Calu3 (cell line): ENCODE data around the gene GLIPR1L2. TPM values are rescaled to one million over a fixed set of nuclear protein-coding genes. Genes with fewer than 3 reads are reported as not detected.
A peak's percentile ranks its signal among the peaks of the same experiment; 100 is the strongest.
"Not testable (repeated sequence)": the region's sequence is repeated elsewhere in the genome, so short reads cannot be mapped to it uniquely, and the experiment has no call there.

Experiments used
- BruUV-seq: library from RNA; stranded (reverse); fragments of 400-500 nt; replicated peaks from 2 replicates; lab custom pipeline; 2021; lab: Mats Ljungman, UMichigan
- CTCF ChIA-PET: fragments of 300-600 bp; sonication (Branson Sonifier 250); formaldehyde crosslinking; loops from one replicate; lab custom pipeline; 2022; ENCODE audit warnings: antibody characterized with exemption; lab: Charles Lee
- DNase-seq: peaks from one replicate; pipeline ENCODE4 v3.0.0; 2022
- H3K27ac Mint-ChIP-seq: one replicate; pipeline ENCODE4 v1.8.0; 2022; ENCODE audit warnings: mixed read lengths; ENCODE audit not compliant: unreplicated experiment
- H3K27me3 Mint-ChIP-seq: one replicate; pipeline ENCODE4 v1.8.0; 2022; ENCODE audit warnings: mixed read lengths; ENCODE audit not compliant: unreplicated experiment
- H3K36me3 Mint-ChIP-seq: one replicate; pipeline ENCODE4 v1.8.0; 2022; ENCODE audit warnings: mild to moderate bottlenecking, moderate library complexity, mixed read lengths; ENCODE audit not compliant: insufficient read depth, unreplicated experiment
- H3K4me1 Mint-ChIP-seq: one replicate; pipeline ENCODE4 v1.8.0; 2022; ENCODE audit warnings: mild to moderate bottlenecking, low read depth, mixed read lengths; ENCODE audit not compliant: unreplicated experiment
- H3K4me3 Mint-ChIP-seq: one replicate; pipeline ENCODE4 v1.8.0; 2022; ENCODE audit warnings: mild to moderate bottlenecking, low read depth, moderate library complexity, mixed read lengths; ENCODE audit not compliant: unreplicated experiment
- H3K9me3 Mint-ChIP-seq: one replicate; pipeline ENCODE4 v1.8.0; 2022; ENCODE audit warnings: low read depth, mixed read lengths; ENCODE audit not compliant: unreplicated experiment
- intact Hi-C: fragments of 100-400 bp; cut with micrococcal nuclease; formaldehyde crosslinking; loops from one replicate; pipeline ENCODE4 v1.10.0; 2022; ENCODE audit not compliant: unreplicated experiment
- total RNA-seq: library from RNA; stranded (reverse); gene quantifications from 2 replicates; pipeline ENCODE4 v1.2.3, GENCODE V29; 2022
- TF ChIP-seq, protein P1 (sequence below): fragments of 200-600 bp; IDR thresholded peaks from one replicate; pipeline ENCODE4 v1.8.0; 2022; ENCODE audit warnings: antibody characterized with exemption; ENCODE audit not compliant: unreplicated experiment

GLIPR1L2 gene
- total RNA-seq, 1 experiment from 2014 or later: 0.76 TPM

DNA sequence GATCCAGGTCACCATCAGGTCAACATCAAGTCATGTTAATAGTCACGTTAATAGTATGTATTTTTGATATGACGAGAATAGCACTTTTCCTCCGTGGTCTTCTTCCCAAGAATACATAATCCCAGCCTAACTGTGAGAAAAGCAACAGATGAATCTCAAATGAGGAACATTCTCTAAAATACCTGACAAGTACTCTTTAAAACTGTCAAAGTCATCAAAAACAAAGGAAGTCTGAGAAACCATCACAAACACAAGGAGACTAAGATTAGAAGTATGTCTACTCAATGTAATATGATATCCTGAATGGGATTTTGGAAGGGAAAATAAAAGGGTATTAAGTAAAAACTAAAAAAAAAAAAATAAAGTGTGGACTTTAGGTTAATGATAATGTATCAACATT is 52.8 kb downstream of the GLIPR1L2 start:
- CTCF ChIA-PET: no interaction called here
- no peak overlapping the region for H3K4me3 Mint-ChIP-seq
- no peak for DNase-seq

GRCh38 chr12:75444429-75445136 is 53.7 kb downstream of the GLIPR1L2 start:
- Mint-ChIP-seq H3K9me3 (peaks cover 6% of the 10 kb centered on the region), H3K4me3 (no peak overlapping the region), H3K27me3 (no peaks in the 10 kb centered on the region), H3K27ac (peak overlapping the region; percentile 42), H3K4me1 (peaks cover 63% of the 10 kb centered on the region), H3K36me3 (no peaks in the 10 kb centered on the region)
- TF ChIP-seq, protein P1, sequence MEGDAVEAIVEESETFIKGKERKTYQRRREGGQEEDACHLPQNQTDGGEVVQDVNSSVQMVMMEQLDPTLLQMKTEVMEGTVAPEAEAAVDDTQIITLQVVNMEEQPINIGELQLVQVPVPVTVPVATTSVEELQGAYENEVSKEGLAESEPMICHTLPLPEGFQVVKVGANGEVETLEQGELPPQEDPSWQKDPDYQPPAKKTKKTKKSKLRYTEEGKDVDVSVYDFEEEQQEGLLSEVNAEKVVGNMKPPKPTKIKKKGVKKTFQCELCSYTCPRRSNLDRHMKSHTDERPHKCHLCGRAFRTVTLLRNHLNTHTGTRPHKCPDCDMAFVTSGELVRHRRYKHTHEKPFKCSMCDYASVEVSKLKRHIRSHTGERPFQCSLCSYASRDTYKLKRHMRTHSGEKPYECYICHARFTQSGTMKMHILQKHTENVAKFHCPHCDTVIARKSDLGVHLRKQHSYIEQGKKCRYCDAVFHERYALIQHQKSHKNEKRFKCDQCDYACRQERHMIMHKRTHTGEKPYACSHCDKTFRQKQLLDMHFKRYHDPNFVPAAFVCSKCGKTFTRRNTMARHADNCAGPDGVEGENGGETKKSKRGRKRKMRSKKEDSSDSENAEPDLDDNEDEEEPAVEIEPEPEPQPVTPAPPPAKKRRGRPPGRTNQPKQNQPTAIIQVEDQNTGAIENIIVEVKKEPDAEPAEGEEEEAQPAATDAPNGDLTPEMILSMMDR: no peak
- BruUV-seq: no TSS peak
- DNase-seq: no peak
- intact Hi-C loops: no loop called here
- CTCF ChIA-PET: interaction anchor here (0.6 kb wide), 2 partner anchors 53 to 1828 kb away, joined by 4 read pairs; partner anchors contain the start of gene GLIPR1L2

More for the DNA sequence above, 52.8 kb downstream of the GLIPR1L2 start:
- intact Hi-C loops: no loop called here
- no TSS peak for BruUV-seq
- Mint-ChIP-seq H3K4me1 (peaks cover 70% of the 10 kb centered on the region), H3K27me3 (no peaks in the 10 kb centered on the region), H3K36me3 (no peaks in the 10 kb centered on the region), H3K9me3 (peaks cover 6% of the 10 kb centered on the region), H3K27ac (peak overlapping the region; percentile 42)
- TF ChIP-seq, protein P1: no peak

GRCh38 chr12:75445137-75445507 is 54.2 kb downstream of the GLIPR1L2 start:
- H3K4me3 Mint-ChIP-seq, H3K36me3 Mint-ChIP-seq, H3K9me3 Mint-ChIP-seq, DNase-seq, intact Hi-C loops, H3K27ac Mint-ChIP-seq, H3K27me3 Mint-ChIP-seq, CTCF ChIA-PET, BruUV-seq: not testable (repeated sequence)
- H3K4me1 Mint-ChIP-seq: peaks cover 61% of the 10 kb centered on the region

DNA sequence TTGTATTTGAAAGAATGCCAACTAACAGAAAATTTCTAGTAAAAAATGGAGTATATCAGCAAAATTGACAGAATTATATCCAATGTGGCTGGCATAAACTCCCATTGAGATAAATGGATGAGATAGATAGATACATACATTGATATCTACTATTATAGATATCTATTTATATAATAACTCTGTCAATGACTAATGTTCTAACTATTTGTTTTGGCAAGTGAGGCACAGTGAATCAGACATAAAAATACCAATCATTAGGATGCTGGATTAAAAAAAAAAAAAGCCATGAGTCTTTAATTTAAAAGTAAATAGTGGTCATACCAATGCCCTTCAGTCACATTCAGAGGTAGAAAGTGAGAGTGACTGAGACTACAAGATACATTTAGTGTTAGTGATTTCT is 56.0 kb downstream of the GLIPR1L2 start:
- peaks cover 61% of the 10 kb centered on the region for H3K4me1 Mint-ChIP-seq

More for the DNA sequence above, 56.0 kb downstream of the GLIPR1L2 start:
- CTCF ChIA-PET: interaction anchor here (0.6 to 2.3 kb wide), 4 partner anchors 9 to 234 kb away, joined by 3 to 6 read pairs (median 4); partner anchors contain the start of gene GLIPR1L2
- intact Hi-C loops: no loop called here
- H3K27me3 Mint-ChIP-seq: no peaks in the 10 kb centered on the region
- H3K36me3 Mint-ChIP-seq: no peaks in the 10 kb centered on the region
- BruUV-seq: no TSS peak
- H3K27ac Mint-ChIP-seq: peak overlapping the region; percentile 72
- DNase-seq: no peak
- H3K4me3 Mint-ChIP-seq: peak overlapping the region; percentile 8
- TF ChIP-seq, protein P1: no peak
- no peaks in the 10 kb centered on the region for H3K9me3 Mint-ChIP-seq
